HepG2 (cell line): ENCODE results near the gene GNPNAT1. TPM values are rescaled to one million over a fixed set of nuclear protein-coding genes. Genes with fewer than 3 reads are reported as not detected.
A peak's percentile ranks its signal among the peaks of the same experiment; 100 is the strongest.

Experiments
- ARNTL ChIP-seq: sonication (generic); formaldehyde crosslinking; IDR thresholded peaks from 2 replicates; pipeline ENCODE4 v1.4.0; 2020; ENCODE audit warnings: mild to moderate bottlenecking, missing genetic modification reagents
- CTCF ChIP-seq: sonication (generic); formaldehyde crosslinking; IDR thresholded peaks from 2 replicates; pipeline ENCODE4 v1.5.0; 2020; ENCODE audit warnings: mild to moderate bottlenecking, missing genetic modification reagents, moderate library complexity
- DNMT3B ChIP-seq: conservative IDR thresholded peaks from 2 replicates; pipeline ENCODE4 v1.6.1; 2016; ENCODE audit warnings: missing biosample characterization, control low read depth
- HBP1 ChIP-seq: IDR thresholded peaks from 2 replicates; pipeline ENCODE4 v1.6.1; 2016; ENCODE audit warnings: low read depth, control low read depth
- MATR3 ChIP-seq: sonication (generic); formaldehyde crosslinking; IDR thresholded peaks from 2 replicates; pipeline ENCODE4 v1.4.0; 2020; ENCODE audit warnings: missing genetic modification reagents
- NFATC3 ChIP-seq: sonication (generic); formaldehyde crosslinking; IDR thresholded peaks from 2 replicates; pipeline ENCODE4 v1.5.1; 2020; ENCODE audit warnings: mild to moderate bottlenecking, missing genetic modification reagents
- RARA ChIP-seq: IDR thresholded peaks from 2 replicates; pipeline ENCODE4 v1.6.1; 2016; ENCODE audit warnings: missing genetic modification reagents, missing compliant biosample characterization
- TRAFD1 ChIP-seq: sonication (generic); formaldehyde crosslinking; IDR thresholded peaks from 2 replicates; pipeline ENCODE4 v1.5.1; 2020; ENCODE audit warnings: missing genetic modification reagents, mild to moderate bottlenecking, borderline replicate concordance
- ZNF558 ChIP-seq: sonication (generic); formaldehyde crosslinking; IDR thresholded peaks from 2 replicates; pipeline ENCODE4 v1.9.0; 2022; ENCODE audit warnings: mild to moderate bottlenecking, missing genetic modification reagents, borderline replicate concordance
- ZSCAN12 ChIP-seq: sonication (generic); formaldehyde crosslinking; IDR thresholded peaks from 2 replicates; pipeline ENCODE4 v1.9.0; 2021; ENCODE audit warnings: mild to moderate bottlenecking, missing genetic modification reagents
- ZSCAN21 ChIP-seq: sonication (generic); formaldehyde crosslinking; IDR thresholded peaks from 2 replicates; pipeline ENCODE4 v1.8.0; 2022; ENCODE audit warnings: mild to moderate bottlenecking, missing genetic modification reagents, moderate library complexity, borderline replicate concordance
- polyA plus RNA-seq, 8 experiments: library from polyadenylated mRNA; depleted of rRNA in 3 of 8; stranded (reverse) in 7 of 8; unstranded in 1 of 8; fragments of >200 nt; fragmentation: Illumina TruSeq in 4 of 8; extraction: Trizol in 4 of 8; gene quantifications; 2 replicates each; pipeline versions ENCODE4 v1.2.1 to v1.2.3, GENCODE V29; 2011 to 2016; ENCODE audit warnings: low read depth in 4 of 8, missing spikeins in 1 of 8, mixed read lengths in 1 of 8; ENCODE audit not compliant: insufficient read depth in 1 of 8
- total RNA-seq, 5 experiments: library from RNA; depleted of rRNA; stranded (reverse); fragments of >200 nt; fragmentation: Illumina TruSeq; extraction: Trizol; gene quantifications; 2 replicates each; pipeline ENCODE4 v1.2.3, GENCODE V29; 2016; ENCODE audit warnings: low read depth in 1 of 5
- TF ChIP-seq, protein P1 (sequence below): sonication (generic); formaldehyde crosslinking; IDR thresholded peaks from 2 replicates; pipeline ENCODE4 v1.8.0; 2022; ENCODE audit warnings: missing genetic modification reagents, mild to moderate bottlenecking, inconsistent platforms, borderline replicate concordance
- TF ChIP-seq, protein P2 (sequence below): sonication (generic); formaldehyde crosslinking; IDR thresholded peaks from 2 replicates; pipeline ENCODE4 v1.5.0; 2020; ENCODE audit warnings: missing genetic modification reagents, mild to moderate bottlenecking, borderline replicate concordance
- TF ChIP-seq, protein P3 (sequence below): conservative IDR thresholded peaks from 2 replicates; pipeline ENCODE4 v1.6.1; 2018; ENCODE audit warnings: missing genetic modification reagents
- TF ChIP-seq, protein P4 (sequence below): sonication (generic); formaldehyde crosslinking; IDR thresholded peaks from 2 replicates; pipeline ENCODE4 v1.8.1; 2023; ENCODE audit warnings: missing genetic modification reagents, mild to moderate bottlenecking, borderline replicate concordance
- TF ChIP-seq, protein P5 (sequence below): IDR thresholded peaks from 2 replicates; pipeline ENCODE4 v1.6.1; 2012; ENCODE audit warnings: low read depth, low read length, improper control_type of control experiment

The GNPNAT1 gene
- total and polyA plus RNA-seq, 2 of the 13 experiments (the other 11 are each of a cell fraction or from before 2014, with no cell fraction given): 38.3 to 54.9 TPM

DNA sequence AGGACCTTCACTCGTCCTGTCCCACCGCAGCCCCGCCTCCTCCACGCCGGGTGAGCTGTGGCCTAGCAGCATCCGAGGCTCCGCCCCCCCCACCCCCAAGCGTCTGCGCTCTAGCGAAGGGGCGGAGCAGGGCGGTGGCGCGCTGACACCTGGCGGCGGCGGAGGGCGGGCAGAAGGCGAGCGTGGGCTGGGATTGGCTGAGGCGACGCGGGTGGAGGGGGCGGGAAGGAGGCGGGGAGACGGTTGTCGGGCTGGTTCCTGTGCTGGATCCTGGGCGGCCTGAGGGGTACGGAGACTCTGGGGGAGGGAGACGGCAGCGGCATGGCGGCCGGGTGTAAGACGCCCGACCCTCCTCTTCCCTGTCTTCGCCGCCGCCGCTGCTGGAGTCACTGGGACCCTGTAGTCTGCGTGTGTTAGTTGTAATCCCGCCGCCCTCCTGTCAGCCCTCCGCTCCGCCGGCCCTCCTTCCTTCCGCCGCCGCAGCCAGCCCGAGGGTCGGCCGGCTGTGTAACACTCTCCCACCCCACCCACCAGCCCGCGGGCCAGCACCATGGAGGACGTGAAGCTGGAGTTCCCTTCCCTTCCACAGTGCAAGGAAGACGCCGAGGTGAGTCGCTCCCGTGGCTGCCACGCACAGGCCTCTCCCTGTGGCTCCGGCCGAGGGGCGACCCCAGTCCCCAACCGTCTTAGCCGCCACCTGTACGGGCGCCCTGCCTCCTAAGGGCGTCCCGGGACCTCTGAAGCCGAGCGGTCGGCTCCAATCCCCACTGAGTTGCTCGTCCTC is 61.3 kb downstream of the GNPNAT1 start, which contains the start of gene STYX (continued):
- TF ChIP-seq ZNF558 (CRISPR knock-in tag): peak; percentile 42; the same call in 1 of the 2 replicates
- TF ChIP-seq ZSCAN12 (CRISPR knock-in tag): no peak
- no peak for TF ChIP-seq TRAFD1
- TF ChIP-seq ARNTL (CRISPR knock-in tag): 0 out of 2 replicates have a peak, but pooled peaks have one; percentile 10
- TF ChIP-seq CTCF (CRISPR knock-in tag): peak; percentile 32; the same call in 1 of the 2 replicates
- TF ChIP-seq, protein P1, sequence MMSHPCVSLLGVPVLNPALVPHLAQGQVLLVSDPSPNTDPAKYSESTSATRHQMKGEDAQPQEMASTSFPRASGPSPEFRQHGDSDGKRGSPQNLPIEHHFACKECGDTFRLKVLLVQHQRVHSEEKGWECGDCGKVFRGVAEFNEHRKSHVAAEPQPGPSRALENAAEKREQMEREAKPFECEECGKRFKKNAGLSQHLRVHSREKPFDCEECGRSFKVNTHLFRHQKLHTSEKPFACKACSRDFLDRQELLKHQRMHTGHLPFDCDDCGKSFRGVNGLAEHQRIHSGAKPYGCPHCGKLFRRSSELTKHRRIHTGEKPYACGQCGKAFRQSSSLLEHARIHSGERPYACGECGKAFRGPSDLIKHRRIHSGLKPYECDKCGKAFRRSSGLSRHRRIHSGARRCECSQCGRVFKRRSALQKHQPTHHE: peak; percentile 33; the same call in 1 of the 2 replicates
- TF ChIP-seq, protein P2, sequence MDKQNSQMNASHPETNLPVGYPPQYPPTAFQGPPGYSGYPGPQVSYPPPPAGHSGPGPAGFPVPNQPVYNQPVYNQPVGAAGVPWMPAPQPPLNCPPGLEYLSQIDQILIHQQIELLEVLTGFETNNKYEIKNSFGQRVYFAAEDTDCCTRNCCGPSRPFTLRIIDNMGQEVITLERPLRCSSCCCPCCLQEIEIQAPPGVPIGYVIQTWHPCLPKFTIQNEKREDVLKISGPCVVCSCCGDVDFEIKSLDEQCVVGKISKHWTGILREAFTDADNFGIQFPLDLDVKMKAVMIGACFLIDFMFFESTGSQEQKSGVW (CRISPR knock-in tag): 0 out of 2 replicates have a peak, but pooled peaks have one; percentile 65
- peak; percentile 56; the same call in 1 of the 2 replicates for TF ChIP-seq ZSCAN21 (CRISPR knock-in tag)
- TF ChIP-seq HBP1: peak; percentile 66; the same call in 1 of the 2 replicates
- TF ChIP-seq, protein P3, sequence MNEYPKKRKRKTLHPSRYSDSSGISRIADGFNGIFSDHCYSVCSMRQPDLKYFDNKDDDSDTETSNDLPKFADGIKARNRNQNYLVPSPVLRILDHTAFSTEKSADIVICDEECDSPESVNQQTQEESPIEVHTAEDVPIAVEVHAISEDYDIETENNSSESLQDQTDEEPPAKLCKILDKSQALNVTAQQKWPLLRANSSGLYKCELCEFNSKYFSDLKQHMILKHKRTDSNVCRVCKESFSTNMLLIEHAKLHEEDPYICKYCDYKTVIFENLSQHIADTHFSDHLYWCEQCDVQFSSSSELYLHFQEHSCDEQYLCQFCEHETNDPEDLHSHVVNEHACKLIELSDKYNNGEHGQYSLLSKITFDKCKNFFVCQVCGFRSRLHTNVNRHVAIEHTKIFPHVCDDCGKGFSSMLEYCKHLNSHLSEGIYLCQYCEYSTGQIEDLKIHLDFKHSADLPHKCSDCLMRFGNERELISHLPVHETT: peak; percentile 74; the same call in 1 of the 2 replicates
- no peak for TF ChIP-seq NFATC3
- TF ChIP-seq, protein P4, sequence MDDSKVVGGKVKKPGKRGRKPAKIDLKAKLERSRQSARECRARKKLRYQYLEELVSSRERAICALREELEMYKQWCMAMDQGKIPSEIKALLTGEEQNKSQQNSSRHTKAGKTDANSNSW (CRISPR knock-in tag): no peak
- no peak for TF ChIP-seq DNMT3B (CRISPR knock-in tag)
- TF ChIP-seq MATR3: no peak
- TF ChIP-seq RARA (CRISPR knock-in tag): peak; percentile 14; the same call in 1 of the 2 replicates
- TF ChIP-seq, protein P5, sequence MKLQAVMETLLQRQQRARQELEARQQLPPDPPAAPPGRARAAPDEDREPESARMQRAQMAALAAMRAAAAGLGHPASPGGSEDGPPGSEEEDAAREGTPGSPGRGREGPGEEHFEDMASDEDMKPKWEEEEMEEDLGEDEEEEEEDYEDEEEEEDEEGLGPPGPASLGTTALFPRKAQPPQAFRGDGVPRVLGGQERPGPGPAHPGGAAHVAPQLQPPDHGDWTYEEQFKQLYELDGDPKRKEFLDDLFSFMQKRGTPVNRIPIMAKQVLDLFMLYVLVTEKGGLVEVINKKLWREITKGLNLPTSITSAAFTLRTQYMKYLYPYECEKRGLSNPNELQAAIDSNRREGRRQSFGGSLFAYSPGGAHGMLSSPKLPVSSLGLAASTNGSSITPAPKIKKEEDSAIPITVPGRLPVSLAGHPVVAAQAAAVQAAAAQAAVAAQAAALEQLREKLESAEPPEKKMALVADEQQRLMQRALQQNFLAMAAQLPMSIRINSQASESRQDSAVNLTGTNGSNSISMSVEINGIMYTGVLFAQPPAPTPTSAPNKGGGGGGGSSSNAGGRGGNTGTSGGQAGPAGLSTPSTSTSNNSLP: no peak
